Right atrium auricular region (tissue), 2 donors: ENCODE measurements around the gene SLC27A5. TPM values are rescaled to one million over a fixed set of nuclear protein-coding genes. Genes with fewer than 3 reads are reported as not detected.
"Not testable (repeated sequence)": the region's sequence is repeated elsewhere in the genome, so short reads cannot be mapped to it uniquely, and the experiment has no call there.

Source experiments
- DNase-seq: peaks from one replicate; pipeline ENCODE4 v3.0.0-alpha.2; 2019; ENCODE audit warnings: low spot score
- H3K27ac ChIP-seq, 2 donors: fragments of 200-600 bp; sonication (generic); 1 replicate in 1 of 2; 2 replicates in 1 of 2; pipeline ENCODE4 v1.5.1; 2016 to 2019
- H3K27me3 ChIP-seq, 2 donors: fragments of 200-600 bp; sonication (generic); one replicate each; pipeline versions ENCODE4 v1.5.1 to v1.6.0; 2017 to 2019
- H3K36me3 ChIP-seq: fragments of 200-600 bp; sonication (generic); one replicate; pipeline ENCODE4 v1.5.1; 2016
- H3K4me1 ChIP-seq, 2 donors: fragments of 200-600 bp; sonication (generic); one replicate each; pipeline versions ENCODE4 v1.5.1 to v1.6.0; 2017 to 2019
- H3K4me3 ChIP-seq, 2 donors: fragments of 200-600 bp; sonication (generic); 1 replicate in 1 of 2; 2 replicates in 1 of 2; pipeline ENCODE4 v1.5.1; 2017 to 2019; ENCODE audit warnings: mild to moderate bottlenecking in 1 of 2, moderate library complexity in 1 of 2
- H3K9me3 ChIP-seq, 2 donors: fragments of 200-600 bp; sonication (generic); one replicate each; pipeline ENCODE4 v1.5.1; 2019
- total RNA-seq, 2 donors: library from RNA; depleted of rRNA; stranded (reverse); fragments of >200 nt; gene quantifications; one replicate each; pipeline ENCODE4 v1.1.0, GENCODE V29; 2016
- TF ChIP-seq, protein P1 (sequence below), 2 donors: fragments of 200-600 bp; sonication (generic); IDR thresholded peaks; one replicate each; pipeline ENCODE4 v1.5.1; 2019; ENCODE audit warnings: antibody characterized with exemption in 2 of 2

SLC27A5 gene
- total RNA-seq, 2 donors from 2014 or later = 1.3 to 2.9 TPM

DNA sequence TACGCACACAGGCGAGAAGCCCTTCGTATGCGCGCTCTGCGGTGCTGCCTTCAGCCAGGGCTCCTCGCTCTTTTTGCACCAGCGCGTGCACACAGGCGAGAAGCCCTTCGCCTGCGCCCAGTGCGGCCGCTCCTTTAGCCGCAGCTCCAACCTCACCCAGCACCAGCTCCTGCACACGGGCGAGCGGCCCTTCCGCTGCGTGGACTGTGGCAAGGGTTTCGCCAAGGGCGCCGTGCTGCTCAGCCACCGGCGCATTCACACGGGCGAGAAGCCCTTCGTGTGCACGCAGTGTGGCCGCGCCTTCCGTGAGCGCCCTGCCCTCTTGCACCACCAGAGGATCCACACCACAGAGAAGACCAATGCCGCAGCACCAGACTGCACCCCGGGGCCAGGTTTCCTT, 55.7 kb downstream of the SLC27A5 start:
- no peak overlapping the region for H3K4me3 ChIP-seq
- H3K27me3 ChIP-seq = no peaks in the 10 kb centered on the region
- H3K9me3 ChIP-seq = no peaks in the 10 kb centered on the region
- TF ChIP-seq, protein P1, sequence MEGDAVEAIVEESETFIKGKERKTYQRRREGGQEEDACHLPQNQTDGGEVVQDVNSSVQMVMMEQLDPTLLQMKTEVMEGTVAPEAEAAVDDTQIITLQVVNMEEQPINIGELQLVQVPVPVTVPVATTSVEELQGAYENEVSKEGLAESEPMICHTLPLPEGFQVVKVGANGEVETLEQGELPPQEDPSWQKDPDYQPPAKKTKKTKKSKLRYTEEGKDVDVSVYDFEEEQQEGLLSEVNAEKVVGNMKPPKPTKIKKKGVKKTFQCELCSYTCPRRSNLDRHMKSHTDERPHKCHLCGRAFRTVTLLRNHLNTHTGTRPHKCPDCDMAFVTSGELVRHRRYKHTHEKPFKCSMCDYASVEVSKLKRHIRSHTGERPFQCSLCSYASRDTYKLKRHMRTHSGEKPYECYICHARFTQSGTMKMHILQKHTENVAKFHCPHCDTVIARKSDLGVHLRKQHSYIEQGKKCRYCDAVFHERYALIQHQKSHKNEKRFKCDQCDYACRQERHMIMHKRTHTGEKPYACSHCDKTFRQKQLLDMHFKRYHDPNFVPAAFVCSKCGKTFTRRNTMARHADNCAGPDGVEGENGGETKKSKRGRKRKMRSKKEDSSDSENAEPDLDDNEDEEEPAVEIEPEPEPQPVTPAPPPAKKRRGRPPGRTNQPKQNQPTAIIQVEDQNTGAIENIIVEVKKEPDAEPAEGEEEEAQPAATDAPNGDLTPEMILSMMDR (IDR thresholded peaks at IDR 0.05) = no peak
- peaks cover 0 to 8% of the 10 kb centered on the region in 2 donors for H3K4me1 ChIP-seq
- DNase-seq = no peak
- peaks cover 8% of the 10 kb centered on the region for H3K36me3 ChIP-seq
- H3K27ac ChIP-seq = no peak overlapping the region

DNA sequence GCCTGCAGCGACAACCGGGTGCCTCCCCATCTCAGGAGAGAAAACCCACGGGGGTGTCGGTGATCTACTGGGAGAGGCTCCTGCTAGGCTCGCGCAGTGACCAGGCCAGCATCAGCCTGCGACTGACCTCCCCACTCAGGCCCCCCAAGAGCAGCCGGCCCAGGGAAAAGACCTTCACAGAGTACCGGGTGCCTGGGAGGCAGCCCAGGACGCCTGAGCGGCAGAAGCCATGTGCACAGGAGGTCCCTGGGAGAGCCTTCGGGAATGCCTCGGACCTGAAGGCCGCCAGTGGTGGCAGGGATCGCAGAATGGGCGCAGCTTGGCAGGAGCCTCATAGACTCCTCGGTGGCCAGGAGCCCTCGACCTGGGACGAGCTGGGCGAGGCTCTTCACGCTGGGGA, 56.5 kb downstream of the SLC27A5 start:
- peaks cover 0 to 11% of the 10 kb centered on the region in 2 donors for H3K4me1 ChIP-seq
- H3K9me3 ChIP-seq = no peaks in the 10 kb centered on the region
- no peak overlapping the region for H3K4me3 ChIP-seq
- no peak overlapping the region for H3K27ac ChIP-seq
- H3K36me3 ChIP-seq = peaks cover 8% of the 10 kb centered on the region
- no peak for DNase-seq
- H3K27me3 ChIP-seq = no peaks in the 10 kb centered on the region
- TF ChIP-seq, protein P1 (IDR thresholded peaks at IDR 0.05) = no peak

DNA sequence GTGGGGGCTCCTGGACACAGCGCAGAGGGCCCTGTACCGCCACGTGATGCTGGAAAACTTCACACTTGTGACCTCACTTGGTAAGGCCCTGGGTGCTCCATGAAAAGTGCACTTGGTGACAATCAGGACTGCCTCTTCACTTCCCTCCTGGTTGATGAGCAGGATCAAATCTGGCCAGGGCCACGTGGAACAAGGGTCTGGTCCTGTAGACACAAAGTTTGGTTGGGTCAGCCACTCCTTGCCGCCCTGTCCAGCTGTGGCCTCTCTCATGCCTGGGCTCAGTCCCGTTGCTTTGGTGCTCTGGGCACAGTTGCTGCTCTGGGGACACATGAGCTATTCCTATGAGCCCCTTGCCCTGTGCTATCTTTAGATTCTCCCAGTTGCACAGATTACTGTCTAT, 58.0 kb downstream of the SLC27A5 start:
- Histone ChIP-seq H3K27ac (no peak overlapping the region), H3K27me3 (no peaks in the 10 kb centered on the region), H3K9me3 (peaks cover 0 to 4% of the 10 kb centered on the region in 2 donors), H3K36me3 (peaks cover 8% of the 10 kb centered on the region), H3K4me1 (peaks cover 0 to 11% of the 10 kb centered on the region in 2 donors), H3K4me3 (no peak overlapping the region)
- DNase-seq = no peak
- TF ChIP-seq, protein P1 (IDR thresholded peaks at IDR 0.05) = no peak

DNA sequence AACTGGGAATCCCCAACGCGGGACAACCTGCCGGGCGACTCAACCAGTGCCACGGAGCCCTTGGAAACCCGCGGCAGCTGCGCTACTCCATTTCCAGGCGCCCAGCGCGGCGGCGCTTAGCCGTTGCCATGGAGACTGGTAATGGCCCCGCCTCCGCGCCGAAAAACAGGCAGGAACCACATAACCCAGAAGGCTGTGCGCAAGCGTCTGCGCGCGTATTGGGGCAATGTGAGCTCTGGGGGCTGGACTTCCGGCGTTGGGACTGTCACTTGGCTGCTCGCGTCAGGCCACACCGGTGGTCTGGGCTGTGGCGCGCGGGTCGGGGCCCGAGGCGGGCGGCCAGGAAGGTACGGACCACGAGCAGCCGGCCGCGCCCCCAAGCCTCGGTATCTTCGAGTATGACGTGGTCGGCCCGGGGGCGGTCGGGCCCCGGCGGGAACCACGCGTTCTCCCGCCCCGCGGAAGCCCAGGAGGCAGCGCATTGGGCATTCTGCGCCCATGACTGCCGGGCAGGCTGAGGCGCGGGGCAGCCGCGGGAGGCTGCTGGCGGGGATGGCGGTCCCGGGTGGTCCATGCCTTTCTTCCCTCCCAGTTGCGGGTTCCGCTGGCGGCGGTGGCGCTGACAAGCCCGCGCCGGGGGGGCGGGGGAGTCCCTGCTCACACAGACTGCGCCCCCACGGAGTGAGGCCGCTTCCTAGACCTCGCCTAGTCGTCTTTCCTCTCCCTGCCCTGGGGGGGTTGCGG, 60.3 kb downstream of the SLC27A5 start, which contains the start of gene ZNF324B:
TSS of gene ZNF324B (plus strand) at position 265 of the 744 bp plus-strand sequence. CDS start 2,080 bp downstream, outside the sequence.
- Histone ChIP-seq H3K4me1 (peaks cover 0 to 11% of the 10 kb centered on the region in 2 donors), H3K36me3 (peaks cover 5% of the 10 kb centered on the region), H3K27me3 (no peaks in the 10 kb centered on the region), H3K9me3 (peaks cover 0 to 6% of the 10 kb centered on the region in 2 donors), H3K27ac (peak within 1 kb of the TSS; percentile 55 to 75), H3K4me3 (peak within 1 kb of the TSS; percentile 65 to 95)
- peak; percentile 96 for DNase-seq
- TF ChIP-seq, protein P1 (IDR thresholded peaks at IDR 0.05) = no peak

DNA sequence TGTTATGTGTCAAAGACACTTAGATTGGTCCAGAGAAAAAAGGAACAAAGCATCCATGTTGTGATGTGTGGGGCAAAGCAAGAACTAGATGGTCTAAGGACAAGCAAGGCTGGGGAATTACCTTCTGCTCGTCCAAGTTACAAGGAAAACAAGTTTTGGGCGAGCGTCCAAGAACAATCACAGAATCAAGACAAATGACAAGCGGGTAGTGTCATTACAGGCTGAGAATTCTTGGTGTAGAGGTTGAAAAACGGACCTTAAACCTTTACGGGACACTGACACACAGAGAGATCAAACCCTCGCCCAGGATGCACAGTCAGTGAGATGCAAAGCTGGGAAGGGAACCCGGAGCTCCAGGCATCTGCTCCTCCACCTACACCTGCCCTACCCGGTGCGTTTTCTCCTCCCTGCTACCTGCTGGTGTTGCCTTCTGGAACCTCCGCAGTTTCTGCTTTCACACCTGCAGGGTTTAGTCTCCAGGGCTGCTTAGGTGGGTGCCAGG, 60.9 kb downstream of the SLC27A5 start:
- Histone ChIP-seq H3K27me3 (no peaks in the 10 kb centered on the region), H3K9me3 (peaks cover 0 to 6% of the 10 kb centered on the region in 2 donors), H3K36me3 (no peaks in the 10 kb centered on the region), H3K4me3 (peak overlapping the region; percentile 65 to 95), H3K4me1 (peaks cover 0 to 11% of the 10 kb centered on the region in 2 donors), H3K27ac (peak overlapping the region in 1 of 2 donors; percentile 75)
- DNase-seq = no peak
- TF ChIP-seq, protein P1 (IDR thresholded peaks at IDR 0.05) = no peak

DNA sequence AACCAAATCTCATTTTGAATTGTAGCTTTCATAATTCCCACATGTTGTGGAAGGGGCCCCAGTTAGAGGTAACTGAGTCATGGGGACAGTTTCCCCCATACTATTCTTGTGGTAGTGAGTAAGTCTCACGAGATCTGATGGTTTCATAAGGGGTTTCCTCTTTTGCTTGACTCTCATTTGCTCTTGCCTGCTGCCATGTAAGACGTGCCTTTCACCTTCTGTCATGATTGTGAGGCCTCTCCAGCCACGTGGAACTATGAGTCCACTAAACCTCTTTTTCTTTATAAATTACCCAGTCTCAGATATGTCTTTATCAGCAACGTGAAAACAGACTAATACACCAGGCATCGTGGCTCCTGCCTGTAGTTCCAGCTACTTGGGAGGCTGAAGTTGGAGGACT, 61.8 kb downstream of the SLC27A5 start:
- H3K4me1 ChIP-seq = peaks cover 0 to 11% of the 10 kb centered on the region in 2 donors
- not testable (repeated sequence) for H3K27ac ChIP-seq, H3K27me3 ChIP-seq, H3K4me3 ChIP-seq, H3K36me3 ChIP-seq, H3K9me3 ChIP-seq, DNase-seq

DNA sequence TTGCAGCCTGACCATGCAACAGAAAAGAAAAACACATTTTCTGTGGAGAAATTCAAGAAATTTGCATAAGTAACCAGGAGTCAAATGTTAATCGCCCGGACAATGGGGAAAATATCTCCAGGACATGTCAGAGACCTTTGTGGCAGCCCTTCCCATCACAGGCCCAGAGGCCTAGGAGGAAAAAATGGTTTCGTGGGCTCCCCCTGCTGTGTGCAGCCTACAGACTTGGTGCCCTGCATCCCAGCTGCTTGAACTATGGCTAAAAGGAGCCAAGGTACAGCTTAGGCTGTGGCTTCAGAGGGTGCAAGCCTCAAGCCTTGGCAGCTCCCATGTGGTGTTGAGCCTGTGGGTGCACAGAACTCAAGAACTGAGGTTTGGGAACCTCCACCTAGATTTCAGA, 62.9 kb downstream of the SLC27A5 start:
- not testable (repeated sequence) for H3K36me3 ChIP-seq, H3K4me3 ChIP-seq, H3K9me3 ChIP-seq, H3K27ac ChIP-seq, H3K27me3 ChIP-seq, DNase-seq
- H3K4me1 ChIP-seq = peaks cover 0 to 11% of the 10 kb centered on the region in 2 donors
